OCI-LY1 (cell line): ENCODE results near the gene CYB5RL.

Source experiments
- CTCF ChIP-seq: fragments of 200-600 bp; sonication (generic), shearing (Covaris generic); IDR thresholded peaks from 2 replicates; pipeline ENCODE4 v1.5.1; 2017; ENCODE audit warnings: mild to moderate bottlenecking, antibody characterized with exemption, low read length, moderate library complexity, mixed read lengths
- EZH2 ChIP-seq: fragments of 200-600 bp; sonication (generic), shearing (Covaris generic); IDR thresholded peaks from 2 replicates; pipeline ENCODE4 v1.8.0; 2017; ENCODE audit warnings: borderline replicate concordance, mixed run types, mild to moderate bottlenecking, antibody characterized with exemption, low read length, moderate library complexity, mixed read lengths

- no peak for TF ChIP-seq CTCF
- no peak for TF ChIP-seq EZH2
Measured at GRCh38 chr1:54230507-54231339, 30.9 kb upstream of the CYB5RL start.
